DMS 273 (cell line): ENCODE data around the gene INAFM2.
A peak's percentile ranks its signal among the peaks of the same experiment; 100 is the strongest.

ENCODE experiments used
- DNase-seq: peaks from one replicate; lab custom pipeline; 2025; ENCODE audit not compliant: unreplicated experiment; lab: John Stamatoyannopoulos, UW

Gene INAFM2

DNA sequence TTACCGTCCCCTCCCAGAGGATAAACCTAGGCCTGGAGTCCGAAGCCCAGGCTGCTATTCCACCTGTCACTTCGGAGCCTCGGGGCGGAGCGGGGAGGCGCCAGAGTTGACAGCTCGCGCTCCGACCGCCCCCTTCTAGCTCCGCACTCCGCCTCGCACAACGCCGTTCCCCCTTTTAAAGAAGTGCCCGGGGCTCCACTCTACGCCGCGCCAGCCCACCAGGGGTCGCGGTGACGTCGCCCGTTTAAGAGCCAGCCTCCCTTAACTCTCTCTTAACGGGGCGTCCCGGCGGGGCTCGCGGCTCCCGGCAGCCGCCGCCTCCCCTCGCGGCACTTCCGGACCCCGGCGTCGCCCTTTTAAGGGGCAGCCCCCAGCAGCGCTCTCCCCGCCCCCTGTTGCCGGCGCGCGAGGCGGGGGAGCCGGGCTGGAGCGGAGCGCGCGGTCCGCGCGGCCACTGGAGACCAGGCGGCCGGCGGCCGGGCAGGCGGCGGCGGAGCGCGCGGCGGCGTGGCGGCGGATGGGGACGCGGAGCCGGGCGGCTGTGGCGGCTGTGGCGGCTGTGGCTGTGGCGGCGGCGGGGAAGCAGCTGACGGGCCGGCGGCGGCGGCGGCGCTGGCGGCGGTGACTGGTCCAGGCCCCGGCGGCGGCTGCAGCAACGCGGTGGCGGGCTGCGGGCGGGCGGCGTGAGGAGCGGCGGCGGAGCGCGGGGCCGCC lies at the start of gene INAFM2:
INAFM2 (plus strand) TSS at position 454 of the 714 bp plus-strand sequence. CDS start 364 bp downstream, outside the sequence.
- DNase-seq = peak; percentile 96

DNA sequence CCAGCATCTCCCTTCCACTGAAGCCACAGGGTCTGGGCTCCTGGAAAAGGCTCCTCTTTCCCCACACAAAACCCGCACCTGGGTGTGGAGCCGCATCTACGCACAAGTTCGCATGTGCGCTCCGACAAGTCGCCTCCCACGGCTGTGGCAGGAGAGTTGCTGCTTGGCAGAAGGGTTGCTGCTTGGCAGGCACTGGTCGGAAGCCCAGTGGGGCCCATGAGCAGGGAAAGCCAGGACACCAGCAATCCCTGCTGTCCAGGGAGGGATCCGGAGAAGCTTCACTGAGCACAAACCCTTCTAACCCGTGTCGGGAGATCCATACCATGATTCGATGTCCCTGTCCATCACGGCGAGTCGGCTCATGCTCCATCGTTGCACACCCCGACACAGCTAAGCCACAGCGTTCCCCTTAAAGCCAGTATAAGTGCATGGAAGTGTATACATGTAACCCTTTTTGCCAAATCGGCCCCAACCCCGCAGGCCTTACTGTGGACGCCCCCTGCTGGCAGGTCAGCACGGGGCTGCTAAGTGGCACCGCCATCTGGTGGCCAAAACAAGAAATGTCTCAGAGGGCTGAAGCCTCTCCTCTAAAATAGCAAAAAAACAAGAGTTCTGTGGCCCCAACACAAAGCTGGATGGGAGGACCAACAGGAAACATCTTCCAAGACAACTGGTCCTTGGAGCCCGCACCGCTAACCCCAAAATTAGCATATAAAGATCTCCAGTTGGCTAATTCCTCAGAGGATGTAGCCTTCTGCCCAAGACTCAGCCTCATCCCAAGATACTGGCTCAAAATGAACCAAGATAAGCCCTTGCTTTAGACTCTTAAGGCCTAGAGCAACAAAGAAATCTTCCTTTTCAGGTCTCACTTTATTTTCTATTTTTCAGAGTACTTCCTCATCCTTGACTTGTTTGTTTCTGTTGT lies 48.9 kb upstream of the INAFM2 start:
- peak; percentile 88 for DNase-seq

DNA sequence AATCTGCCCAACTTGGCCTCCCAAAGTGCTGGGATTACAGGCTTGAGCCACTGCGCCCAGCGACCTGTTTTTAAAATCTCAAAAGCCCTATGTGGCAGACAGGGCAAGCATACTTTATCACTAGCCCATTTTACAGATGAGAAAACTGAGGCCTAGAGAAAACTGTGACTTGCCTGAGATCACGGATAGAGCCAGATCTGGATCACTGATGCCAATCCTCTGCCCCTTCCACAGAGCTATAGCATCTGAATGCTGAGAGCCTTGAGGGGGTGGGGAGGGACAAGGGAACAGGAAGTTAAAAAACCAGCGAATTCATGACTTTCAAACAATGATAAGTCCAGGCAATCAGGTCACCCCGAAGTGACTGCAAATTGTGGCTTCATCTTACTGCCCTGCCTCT lies 48.0 kb upstream of the INAFM2 start:
- no peak for DNase-seq

DNA sequence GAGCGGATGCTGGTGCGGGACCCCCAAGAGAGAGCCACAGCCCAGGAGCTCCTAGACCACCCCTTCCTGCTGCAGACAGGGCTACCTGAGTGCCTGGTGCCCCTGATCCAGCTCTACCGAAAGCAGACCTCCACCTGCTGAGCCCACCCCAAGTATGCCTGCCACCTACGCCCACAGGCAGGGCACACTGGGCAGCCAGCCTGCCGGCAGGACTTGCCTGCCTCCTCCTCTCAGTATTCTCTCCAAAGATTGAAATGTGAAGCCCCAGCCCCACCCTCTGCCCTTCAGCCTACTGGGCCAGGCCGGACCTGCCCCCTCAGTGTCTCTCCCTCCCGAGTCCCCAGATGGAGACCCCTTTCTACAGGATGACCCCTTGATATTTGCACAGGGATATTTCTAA lies 47.5 kb upstream of the INAFM2 start:
- DNase-seq = no peak

DNA sequence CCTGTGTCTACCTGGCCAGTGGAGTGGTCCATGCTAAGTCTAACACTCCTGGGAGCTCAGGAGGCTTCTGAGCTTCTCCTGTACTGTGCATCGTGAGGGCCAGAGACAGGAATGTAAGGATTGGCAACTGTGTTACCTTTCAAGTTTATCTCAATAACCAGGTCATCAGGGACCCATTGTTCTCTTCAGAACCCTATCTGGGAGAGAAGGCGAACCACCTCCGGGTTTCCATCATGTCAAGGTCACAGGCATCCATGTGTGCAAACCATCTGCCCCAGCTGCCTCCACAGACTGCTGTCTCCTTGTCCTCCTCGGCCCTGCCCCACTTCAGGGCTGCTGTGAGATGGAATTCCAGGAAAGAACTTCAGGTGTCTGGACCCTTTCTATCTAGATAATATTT lies 46.6 kb upstream of the INAFM2 start:
- DNase-seq = peak; percentile 33

DNA sequence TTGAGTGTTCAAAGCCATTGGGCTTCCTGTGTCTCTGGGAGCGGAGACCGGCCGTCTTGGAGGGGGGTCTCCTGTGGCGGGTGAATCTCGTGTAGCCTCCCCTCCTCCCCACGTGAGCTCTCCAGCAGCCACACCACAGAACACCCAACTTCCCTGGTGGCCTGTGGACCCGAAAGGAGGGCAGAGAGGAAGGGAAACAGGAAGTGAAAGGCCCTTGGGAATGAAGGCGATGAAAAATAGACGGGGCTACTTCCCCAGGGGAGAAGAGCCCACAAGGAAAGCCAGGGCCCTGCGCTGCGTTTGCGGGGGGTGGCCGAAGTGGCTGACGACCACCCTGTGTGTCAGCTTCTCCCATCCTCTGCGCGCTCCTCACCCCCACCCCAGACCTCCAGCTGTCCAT lies 46.0 kb upstream of the INAFM2 start:
- no peak for DNase-seq

DNA sequence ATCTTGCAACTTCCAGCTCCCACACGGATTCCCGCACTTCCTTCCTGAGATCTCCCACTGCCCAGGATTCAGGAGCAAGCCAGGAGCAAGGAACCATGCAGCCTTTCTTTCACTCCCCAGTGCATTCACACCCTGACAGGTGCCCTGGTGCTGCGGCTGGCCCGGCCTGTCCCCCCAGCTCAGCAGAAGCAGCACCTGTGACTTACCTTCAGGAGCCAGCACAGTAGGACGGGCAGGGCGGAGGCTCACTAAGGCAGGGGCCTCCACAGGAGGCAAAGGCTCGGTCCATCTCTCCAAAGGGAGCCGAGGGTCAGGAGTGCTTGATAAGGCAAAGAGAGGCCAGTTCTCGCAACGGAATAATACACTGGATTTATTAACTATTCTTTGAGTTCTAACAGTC lies 45.5 kb upstream of the INAFM2 start:
- no peak for DNase-seq

DNA sequence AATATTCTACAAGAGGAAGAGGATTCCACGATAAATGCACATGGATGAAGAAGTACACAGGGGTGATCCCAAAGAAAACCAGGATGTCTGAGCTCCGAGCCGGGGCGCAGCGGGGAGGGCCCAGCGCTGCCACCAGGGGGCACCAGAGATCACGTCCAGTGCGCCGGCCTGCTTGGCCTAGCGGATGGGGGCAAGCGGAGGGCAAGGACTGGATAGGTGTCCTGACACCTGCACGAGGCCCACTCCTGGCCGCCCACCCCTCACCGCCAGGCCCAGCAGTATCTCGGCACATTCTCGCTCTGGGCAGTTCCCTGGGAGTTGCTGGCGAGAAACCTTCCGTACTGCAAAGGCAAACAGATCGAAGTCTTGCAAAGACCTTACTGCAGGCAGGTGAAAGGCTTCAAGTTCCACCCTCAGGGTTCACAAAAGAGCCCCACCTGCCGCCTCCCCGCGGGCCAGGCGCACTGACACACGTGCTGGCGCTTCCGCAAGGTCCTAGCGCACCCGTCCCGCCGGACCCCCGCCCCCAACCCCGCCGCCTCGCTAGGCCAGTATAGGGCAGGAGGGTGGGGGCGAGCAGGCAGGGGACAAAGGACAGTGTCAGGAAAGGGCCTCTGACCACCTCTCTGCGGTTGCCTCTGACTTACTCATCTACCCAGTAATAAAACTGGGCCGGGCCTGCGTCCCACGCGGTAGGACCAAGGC lies 43.9 kb upstream of the INAFM2 start:
- peak; percentile 69 for DNase-seq

DNA sequence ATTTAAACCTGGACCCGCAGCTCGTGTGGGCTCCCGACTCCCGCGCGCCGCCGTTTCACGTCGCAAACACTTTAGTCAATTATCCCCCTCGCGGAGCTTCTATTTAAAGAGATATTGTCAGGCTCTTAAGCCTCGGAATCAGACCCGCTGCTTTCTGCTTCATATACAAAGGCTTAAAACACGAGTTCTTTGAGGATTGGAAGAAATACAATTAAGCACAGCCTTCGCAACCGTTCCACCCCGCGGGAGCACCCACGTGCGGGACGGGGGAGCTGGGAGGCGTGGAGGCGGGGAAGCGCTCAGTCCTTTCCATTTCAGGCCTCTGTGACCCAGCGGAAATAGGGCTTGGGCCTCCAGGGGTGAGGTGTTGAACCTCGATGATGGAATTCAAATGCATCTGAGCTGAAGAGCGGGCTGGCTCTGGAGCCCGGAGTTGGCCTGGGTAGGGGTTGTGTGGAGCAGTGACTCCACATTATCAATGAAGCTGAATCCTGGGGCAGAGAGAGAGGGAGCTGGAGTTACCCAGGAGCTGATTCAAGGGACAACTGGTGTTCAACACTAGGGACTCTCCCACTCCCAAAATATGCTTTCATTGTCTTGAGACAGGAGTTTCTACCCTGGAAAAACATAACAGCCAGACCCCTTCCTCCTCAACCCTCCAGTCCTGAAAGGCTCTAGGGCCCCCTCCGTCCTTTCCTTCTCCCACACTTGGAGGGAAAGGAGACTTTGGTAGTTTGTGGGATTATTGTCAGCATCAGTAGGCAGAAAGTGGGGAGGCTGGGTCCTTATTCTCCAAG lies 43.0 kb upstream of the INAFM2 start:
- DNase-seq = no peak

DNA sequence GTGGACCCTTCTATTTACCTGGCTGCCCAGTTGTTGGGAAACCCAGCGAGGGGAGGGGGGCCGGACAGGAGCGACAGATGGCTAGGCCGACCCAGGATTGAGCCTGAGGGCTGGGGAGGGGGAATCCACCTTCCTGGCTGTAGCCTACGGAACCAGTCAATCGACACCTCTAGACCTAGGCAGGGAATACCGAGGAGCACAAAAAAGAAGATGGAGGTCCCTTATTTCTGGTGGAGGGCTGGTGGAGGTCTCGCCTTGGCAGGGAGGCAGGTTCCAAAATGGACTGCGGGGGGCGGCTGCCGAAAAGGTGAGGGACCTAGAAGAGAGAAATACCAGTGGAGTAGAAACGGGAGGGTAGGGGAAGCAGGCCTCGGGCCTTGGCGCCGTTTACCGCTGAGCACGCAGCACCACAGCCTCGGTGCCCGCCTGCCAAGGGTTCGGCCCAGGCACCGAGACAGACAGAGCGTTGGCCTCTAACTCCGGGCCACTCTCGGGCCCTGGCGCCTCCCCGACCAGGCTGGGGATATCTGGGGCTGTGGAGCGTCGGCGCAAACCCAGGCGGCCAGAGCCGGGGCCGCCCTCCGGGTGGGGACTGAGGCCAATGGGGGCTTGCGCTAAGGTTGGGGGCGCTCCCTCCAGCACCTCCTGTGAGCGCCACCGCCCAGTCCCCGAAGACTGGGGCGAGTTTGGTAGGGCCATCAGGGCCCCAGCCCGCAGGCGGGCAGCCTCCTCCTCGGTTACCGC lies 42.3 kb upstream of the INAFM2 start:
- no peak for DNase-seq

DNA sequence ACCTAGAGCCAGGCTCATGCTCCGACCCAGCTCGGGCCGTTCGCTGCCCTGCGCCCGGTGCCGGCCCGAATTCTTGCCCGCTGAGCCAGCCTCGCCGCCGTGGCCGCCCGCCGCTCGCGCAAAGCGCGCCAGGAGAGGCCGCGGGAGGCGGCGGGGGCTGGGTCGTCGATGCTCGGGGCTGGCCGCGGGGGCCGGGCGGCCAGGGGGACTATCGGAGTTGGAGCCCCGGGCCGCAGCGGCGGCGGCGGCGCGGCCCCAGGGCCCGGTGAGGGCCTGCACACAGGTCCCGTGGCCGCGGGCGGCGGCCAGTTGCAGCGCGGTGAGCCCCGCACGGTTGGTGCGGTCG lies 41.7 kb upstream of the INAFM2 start:
- DNase-seq = no peak

DNA sequence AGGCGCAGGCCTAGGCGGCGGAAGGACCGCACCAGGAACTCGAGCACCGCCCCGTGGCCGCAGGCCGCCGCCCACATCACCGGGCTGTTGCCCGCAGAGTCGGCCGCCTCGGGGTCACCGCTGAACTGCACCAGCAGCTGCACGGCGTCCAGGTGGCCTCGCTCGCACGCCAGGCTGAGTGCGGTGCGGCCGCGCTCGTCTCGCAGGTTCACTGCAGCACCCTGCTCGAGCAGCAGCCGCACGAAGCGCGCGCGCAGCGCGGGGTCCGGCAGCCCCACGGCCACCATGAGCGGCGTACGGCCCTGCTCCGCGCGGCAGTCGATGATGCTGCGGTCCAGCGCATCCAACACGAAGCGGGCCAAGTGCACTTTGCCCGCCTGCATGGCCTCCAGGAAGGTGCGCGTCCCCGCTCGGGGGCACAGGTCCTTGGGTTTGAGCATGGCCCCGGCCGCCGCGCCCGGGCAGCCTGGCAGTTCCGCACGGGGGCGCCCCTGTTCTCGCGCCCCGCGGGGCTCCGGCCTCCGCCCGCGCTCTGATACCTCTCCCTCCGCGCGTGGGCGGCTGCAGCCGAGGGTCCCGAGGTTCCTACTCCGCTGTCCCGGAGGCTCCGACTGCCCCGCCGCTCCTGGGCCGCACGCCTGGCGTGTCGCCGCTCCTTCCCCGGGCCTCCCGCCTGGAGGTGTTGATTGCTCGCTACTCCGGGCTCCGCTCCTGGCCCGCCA lies 41.2 kb upstream of the INAFM2 start:
- peak; percentile 76 for DNase-seq

DNA sequence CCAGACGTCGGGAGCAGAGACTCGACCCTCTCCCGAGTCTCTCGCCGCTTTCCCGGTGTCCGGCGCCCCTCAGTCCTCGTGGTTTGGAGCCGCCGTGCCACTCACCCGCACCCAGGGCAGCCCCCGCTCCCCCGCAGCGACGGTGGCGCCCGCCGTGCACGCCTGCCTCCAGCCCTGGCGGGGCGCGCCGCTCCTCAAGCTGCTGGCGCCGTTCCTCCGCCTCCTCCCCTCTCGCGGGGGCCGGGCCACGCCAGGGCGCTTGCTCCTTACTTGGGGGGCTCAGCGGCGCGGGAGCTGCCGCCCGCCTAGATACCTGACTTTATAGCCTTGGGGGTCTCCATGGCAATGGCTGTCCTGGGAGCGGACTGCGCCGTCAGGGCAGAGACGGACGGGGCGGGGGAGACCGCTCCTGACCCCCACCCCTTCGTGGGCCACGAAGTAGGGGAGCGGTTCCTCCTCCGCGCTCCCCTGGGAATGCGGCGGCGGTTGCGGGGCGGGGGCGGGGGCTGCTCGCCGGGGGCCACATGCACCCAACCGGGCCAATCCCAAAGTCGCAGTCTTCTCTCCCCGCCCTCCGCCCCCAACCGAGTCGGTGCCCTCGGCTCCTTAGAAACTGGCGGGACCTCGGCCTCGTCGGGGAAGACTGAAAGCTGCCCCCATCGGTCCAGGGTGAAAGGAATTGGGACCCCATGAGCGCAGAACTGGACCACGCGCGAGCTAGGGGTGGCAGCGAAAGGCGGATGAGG lies 40.5 kb upstream of the INAFM2 start, which contains the start of gene ANKRD63:
ANKRD63 (minus strand) TSS at position 196 of the 746 bp plus-strand sequence. CDS start 478 bp downstream, outside the sequence.
- DNase-seq = peak; percentile 72

DNA sequence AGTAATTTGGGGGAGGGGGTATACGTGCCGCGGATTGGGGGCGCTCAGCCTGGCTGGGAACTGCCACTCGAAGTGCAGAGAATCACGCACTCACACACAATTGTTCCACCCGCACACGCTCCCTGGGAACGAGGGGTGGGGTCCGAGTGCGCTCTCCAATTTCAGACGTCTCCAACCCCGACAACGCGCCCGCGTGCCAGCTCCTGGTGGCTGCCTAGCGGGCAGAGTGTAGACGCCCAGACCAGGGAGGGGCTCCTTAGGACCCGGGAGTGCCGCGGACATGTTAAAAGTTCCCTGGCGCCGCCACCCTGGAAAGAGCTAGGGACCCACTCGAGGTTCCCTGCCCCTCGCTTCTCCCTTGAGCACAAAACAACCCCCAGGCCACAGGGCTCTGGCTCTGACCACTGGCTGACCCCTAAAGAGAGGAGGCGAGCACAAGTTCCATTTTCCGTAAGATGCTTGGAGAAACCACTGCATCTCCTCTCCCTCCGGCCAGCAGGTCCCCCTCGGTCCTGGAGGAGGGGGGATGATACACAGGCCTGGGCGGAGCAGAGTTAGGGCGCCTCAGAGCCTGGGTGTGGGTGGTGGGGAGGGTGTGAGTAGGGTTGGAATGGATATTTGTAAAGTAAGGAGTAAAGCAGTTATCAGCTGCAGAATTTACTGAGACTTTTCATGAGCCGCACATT lies 39.7 kb upstream of the INAFM2 start:
- no peak for DNase-seq

DNA sequence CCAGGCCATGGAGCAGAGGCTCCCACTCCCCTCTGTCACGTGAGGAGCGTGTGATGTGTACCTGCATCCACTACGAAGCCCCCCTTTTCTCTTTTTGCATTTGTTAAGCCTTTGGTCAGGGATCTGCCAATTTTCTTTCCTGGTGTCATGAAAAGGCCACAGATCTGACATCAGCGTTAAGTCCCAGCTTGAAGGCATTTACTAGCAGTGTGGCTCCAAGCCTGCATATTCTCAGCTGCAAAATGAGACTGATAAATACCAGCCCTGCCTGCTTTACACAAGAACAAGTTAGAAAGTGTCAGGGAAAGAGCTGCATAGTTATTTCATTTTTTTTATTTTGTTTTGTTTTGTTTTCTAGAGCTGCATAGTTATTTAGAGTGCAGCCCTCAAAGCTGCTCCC lies 38.3 kb upstream of the INAFM2 start:
- no peak for DNase-seq

DNA sequence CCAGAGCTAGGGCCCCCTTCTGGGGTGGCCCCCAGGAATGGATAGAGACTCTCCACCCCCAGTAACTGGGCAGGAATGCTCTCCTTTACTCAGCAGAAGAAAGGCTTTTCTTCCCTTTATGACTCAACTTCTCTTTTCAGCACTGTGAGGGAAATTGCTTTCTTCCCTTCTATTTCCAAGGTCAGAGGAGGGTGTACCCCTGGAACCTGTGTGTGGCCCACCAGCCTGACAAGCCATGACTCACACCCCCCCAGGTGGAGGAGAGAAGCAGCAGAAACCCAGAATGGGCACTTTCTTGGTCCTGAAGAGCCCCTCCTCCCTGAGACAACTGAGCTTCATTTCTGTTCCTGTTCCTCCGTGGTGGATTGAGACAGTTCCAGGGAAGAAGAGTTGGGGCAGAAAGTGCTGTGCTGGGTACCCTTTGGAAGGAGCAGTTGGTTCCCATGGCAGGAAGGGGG lies 37.9 kb upstream of the INAFM2 start:
- DNase-seq = no peak

DNA sequence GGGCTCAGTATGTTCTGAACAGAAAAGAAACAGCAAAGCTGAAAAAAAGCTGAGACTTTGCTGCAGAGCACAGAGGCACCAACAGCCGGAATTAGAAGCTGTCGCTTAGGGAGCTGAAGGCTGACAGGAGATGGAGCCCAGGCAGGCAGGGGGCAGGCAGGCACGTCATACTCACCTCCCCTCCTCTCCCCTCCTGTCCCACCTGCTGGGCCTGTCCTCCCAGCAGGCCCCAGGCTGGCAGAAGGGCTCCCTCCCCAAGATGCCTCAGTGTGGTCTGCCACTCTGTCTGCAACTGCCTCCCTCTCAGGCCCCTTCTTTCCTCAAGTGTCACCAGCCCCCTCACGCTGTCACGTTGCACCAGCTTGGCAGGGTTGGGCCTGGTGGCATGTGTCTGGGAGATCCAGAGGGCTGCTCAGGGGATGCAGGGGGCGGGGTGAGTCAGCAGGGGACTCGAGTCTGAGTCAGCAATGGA lies 37.4 kb upstream of the INAFM2 start:
- DNase-seq = peak; percentile 29

DNA sequence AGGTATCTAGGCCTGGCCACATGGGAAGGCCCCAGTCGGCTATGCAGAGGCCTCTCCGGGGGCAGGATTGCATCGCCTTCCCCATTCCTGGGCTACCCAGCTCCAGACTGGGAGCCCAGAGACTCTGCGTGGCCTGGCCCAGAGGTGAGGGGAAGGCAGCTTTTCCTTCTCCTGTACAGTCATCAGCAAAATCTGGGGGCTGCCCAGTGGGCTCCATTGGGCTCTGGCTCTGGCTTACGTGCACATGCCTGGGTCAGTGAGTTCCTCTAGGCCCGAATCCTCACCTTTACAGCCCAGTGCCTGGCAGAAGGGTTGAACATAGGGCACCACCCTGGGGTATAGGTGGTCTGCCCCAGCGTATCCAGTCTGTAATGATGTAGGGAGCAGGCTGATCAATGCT lies 36.7 kb upstream of the INAFM2 start:
- DNase-seq = no peak
